HUES64 (cell line): ENCODE data around the gene AFF1.

ENCODE experiments used
- H3K27ac ChIP-seq: 2 replicates; pipeline ENCODE4 v1.7.0; 2013; ENCODE audit warnings: low read depth, low read length, inconsistent platforms
- H3K27me3 ChIP-seq: 2 replicates; pipeline ENCODE4 v1.6.1; 2013; ENCODE audit warnings: mild to moderate bottlenecking, low read length; ENCODE audit not compliant: insufficient read depth
- H3K36me3 ChIP-seq: 2 replicates; pipeline ENCODE4 v1.6.1; 2013; ENCODE audit warnings: mild to moderate bottlenecking, low read length; ENCODE audit not compliant: insufficient read depth
- H3K4me1 ChIP-seq: 2 replicates; pipeline ENCODE4 v1.6.1; 2013; ENCODE audit warnings: mild to moderate bottlenecking, low read length, moderate library complexity; ENCODE audit not compliant: insufficient read depth
- H3K4me3 ChIP-seq: 2 replicates; pipeline ENCODE4 v1.5.1; 2013; ENCODE audit warnings: mild to moderate bottlenecking, low read length, moderate library complexity
- H3K9ac ChIP-seq: 2 replicates; pipeline ENCODE4 v1.6.1; 2013; ENCODE audit warnings: mild to moderate bottlenecking, low read depth, low read length
- H3K9me3 ChIP-seq: 2 replicates; pipeline ENCODE4 v1.6.1; 2013; ENCODE audit warnings: low read depth, low read length; ENCODE audit not compliant: insufficient read depth
- WGBS: fragments of 150-250, 120-280 bp; methylation state at CpG from one replicate; pipeline ENCODE4 v1.1.7; 2013; ENCODE audit warnings: missing lambda C conversion rate; 5-methylcytosine and 5-hydroxymethylcytosine counted together

AFF1 gene

DNA sequence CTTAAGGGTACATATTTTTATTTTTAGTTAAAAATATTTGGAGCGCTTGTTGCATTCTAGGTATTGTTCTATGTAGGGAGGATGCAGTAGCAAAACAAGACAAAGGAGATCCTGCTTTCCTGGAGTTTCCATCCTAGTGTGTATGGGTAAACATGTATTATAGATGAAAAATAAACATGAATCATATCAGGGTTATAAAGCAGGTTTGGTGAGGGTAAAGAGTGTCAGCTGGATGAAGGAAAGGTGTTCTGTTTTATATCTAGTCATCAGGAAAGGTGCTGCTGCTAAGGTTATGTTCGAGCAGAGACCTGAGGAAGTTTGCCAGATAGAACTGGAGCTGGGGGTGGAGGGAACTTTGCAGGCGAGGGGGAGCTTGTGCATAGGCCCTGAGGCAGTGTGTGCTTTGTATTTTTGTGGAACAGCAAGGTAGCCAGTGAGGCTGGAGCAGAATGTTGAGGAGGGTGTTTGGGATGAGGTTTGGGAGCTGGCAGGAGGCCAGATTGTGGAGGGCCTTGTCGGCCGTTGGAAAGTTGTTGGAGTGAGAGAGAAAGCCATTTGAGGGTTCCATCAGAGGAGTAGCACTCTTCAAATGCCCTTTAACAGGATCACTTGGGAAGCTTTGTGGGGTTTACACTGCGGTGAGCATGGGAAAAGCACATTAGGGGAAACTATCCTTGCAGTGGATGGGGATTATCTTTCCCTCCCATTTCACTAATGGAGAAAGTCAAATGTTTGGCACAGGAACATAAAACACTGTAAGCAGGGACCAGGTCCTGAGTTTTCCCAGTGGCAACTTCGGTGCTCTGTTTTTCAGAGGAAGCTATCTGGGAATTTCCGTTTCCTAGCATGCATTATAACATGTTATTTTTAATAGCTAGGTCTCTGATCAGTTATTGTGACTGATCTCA lies 35.9 kb downstream of the AFF1 start:
- no peaks in the 10 kb centered on the region for H3K9me3 ChIP-seq
- WGBS, result 85% methylated on average over 8 of the region's 8 CpGs
- H3K36me3 ChIP-seq, result no peaks in the 10 kb centered on the region; the same call in 1 of the 2 replicates
- peaks cover 64% of the 10 kb centered on the region for H3K4me1 ChIP-seq
- 0 out of 2 replicates have a peak overlapping the region, but pooled peaks have one; percentile 7 for H3K27ac ChIP-seq
- H3K27me3 ChIP-seq, result no peaks in the 10 kb centered on the region
- H3K9ac ChIP-seq, result no peak overlapping the region
- no peak overlapping the region for H3K4me3 ChIP-seq

GRCh38 chr4:86971355-86971683 lies 36.5 kb downstream of the AFF1 start:
- Histone ChIP-seq H3K27ac (no peak overlapping the region), H3K9me3 (no peaks in the 10 kb centered on the region), H3K4me3 (no peak overlapping the region), H3K4me1 (peaks cover 57% of the 10 kb centered on the region), H3K36me3 (no peaks in the 10 kb centered on the region; the same call in 1 of the 2 replicates), H3K9ac (no peak overlapping the region), H3K27me3 (no peaks in the 10 kb centered on the region)

DNA sequence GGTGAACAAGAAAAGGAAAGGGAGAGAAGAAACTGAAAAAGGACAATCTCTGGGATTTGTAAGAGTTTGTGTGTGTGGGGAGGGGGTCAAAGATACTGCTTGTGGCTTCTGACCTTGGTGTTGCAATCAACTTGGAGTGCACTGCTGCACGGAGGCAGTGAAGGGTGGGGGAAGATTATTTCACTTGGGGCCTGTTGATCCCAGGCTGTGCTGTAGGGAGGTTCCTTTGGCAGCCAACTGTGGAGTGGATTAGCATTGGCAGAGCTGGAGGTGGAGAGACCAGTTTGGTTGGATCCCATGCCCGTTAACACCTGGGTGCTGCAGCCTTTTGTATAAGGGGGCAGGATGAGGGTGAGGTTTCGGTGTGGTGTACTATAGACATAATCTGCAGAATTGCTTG lies 38.2 kb downstream of the AFF1 start:
- 71% methylated on average over 3 of the region's 3 CpGs for WGBS
- Histone ChIP-seq H3K9me3 (no peaks in the 10 kb centered on the region), H3K4me1 (peaks cover 45% of the 10 kb centered on the region), H3K27me3 (no peaks in the 10 kb centered on the region), H3K9ac (no peak overlapping the region; the same call in 1 of the 2 replicates), H3K4me3 (no peak overlapping the region), H3K27ac (peak overlapping the region; percentile 33; the same call in 1 of the 2 replicates), H3K36me3 (no peaks in the 10 kb centered on the region; the same call in 1 of the 2 replicates)

DNA sequence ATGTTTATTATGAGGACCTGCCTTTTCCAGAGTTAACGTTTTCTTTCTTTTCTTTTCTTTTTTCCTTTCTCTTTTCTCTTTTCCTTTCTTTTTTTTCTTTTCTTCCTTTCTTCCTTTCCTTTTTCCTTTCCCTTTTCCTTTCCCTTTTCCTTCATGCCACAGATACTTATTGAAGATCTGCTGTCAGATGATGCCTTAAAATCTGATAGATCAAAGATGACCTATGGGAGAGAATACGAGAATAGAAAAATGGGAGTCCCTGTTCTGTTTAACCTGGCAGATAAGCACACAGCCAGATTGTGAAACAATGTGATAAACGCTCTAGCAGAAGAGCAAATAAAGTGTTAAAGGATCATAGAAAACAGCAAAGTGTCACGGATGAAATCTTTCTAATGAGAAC lies 38.9 kb downstream of the AFF1 start:
- H3K27me3 ChIP-seq, result no peaks in the 10 kb centered on the region
- H3K4me3 ChIP-seq, result no peak overlapping the region
- H3K9ac ChIP-seq, result no peak overlapping the region
- peaks cover 39% of the 10 kb centered on the region for H3K4me1 ChIP-seq
- WGBS, result 87% methylated on average over 4 of the region's 4 CpGs
- no peaks in the 10 kb centered on the region for H3K9me3 ChIP-seq
- H3K36me3 ChIP-seq, result no peaks in the 10 kb centered on the region; the same call in 1 of the 2 replicates
- no peak overlapping the region for H3K27ac ChIP-seq

DNA sequence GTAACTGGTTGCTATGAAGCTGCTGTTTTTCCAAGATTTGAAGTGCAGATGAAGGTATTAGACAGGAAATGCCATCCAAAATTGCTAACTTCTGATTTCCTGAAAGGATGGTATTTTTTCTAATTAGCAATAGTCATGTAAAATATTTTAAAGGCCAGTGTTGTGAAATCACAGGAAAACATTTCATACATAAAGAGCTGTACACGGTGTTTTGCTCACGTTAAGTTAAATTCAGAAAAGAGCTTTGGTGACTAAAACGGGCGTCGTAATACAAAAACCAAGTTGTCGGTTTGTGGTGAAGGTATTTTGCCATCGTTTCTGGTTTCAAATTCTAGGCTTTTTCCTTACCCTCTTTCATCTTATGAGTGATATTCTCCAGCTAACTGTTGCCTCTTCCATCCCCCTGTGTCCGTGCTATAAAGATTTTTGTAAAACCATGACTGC lies 39.8 kb downstream of the AFF1 start:
- H3K4me3 ChIP-seq, result no peak overlapping the region
- WGBS, result 80% methylated on average over 8 of the region's 8 CpGs
- H3K9ac ChIP-seq, result no peak overlapping the region
- H3K36me3 ChIP-seq, result no peaks in the 10 kb centered on the region; the same call in 1 of the 2 replicates
- no peaks in the 10 kb centered on the region for H3K27me3 ChIP-seq
- H3K27ac ChIP-seq, result no peak overlapping the region
- H3K4me1 ChIP-seq, result peaks cover 39% of the 10 kb centered on the region
- H3K9me3 ChIP-seq, result no peaks in the 10 kb centered on the region

DNA sequence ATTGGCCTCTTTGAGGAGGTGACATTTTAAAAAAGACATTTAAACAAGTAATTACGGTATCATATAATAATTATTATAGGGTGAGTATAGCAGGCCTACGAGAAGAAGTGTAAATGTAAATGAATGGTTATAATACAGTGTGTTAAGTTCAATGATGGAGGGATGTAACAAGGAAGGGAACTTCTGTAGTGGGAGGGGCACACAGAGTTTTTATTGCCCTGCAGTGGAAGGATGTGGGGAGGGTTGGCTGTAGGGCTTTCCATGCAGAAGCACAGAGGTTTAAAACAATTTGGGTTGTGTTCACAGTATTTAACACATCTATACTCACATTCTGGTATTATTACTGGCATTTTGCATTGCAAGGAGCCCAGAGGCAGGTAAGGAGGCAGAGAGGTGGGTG lies 41.1 kb downstream of the AFF1 start:
- 98% methylated on average over 2 of the region's 2 CpGs for WGBS
- Histone ChIP-seq H3K36me3 (no peaks in the 10 kb centered on the region), H3K4me3 (no peak overlapping the region), H3K9me3 (no peaks in the 10 kb centered on the region), H3K4me1 (peaks cover 32% of the 10 kb centered on the region), H3K9ac (no peak overlapping the region), H3K27me3 (no peaks in the 10 kb centered on the region), H3K27ac (no peak overlapping the region)

GRCh38 chr4:86976801-86977485 lies 42.1 kb downstream of the AFF1 start:
- no peaks in the 10 kb centered on the region for H3K27me3 ChIP-seq
- H3K9ac ChIP-seq, result no peak overlapping the region
- H3K36me3 ChIP-seq, result 0 out of 2 replicates have a peak, but pooled peaks cover 4% of the 10 kb centered on the region
- H3K9me3 ChIP-seq, result no peaks in the 10 kb centered on the region
- H3K27ac ChIP-seq, result no peak overlapping the region
- no peak overlapping the region for H3K4me3 ChIP-seq
- WGBS, result 98% methylated on average over 3 of the region's 4 CpGs
- H3K4me1 ChIP-seq, result peaks cover 28% of the 10 kb centered on the region

- H3K9ac ChIP-seq, result no peak overlapping the region
Observed at GRCh38 chr4:86977621-86978184, 42.9 kb downstream of the AFF1 start.

GRCh38 chr4:86978709-86979108 lies 43.9 kb downstream of the AFF1 start:
- 93% methylated on average over 1 of the region's 2 CpGs for WGBS
- Histone ChIP-seq H3K27me3 (no peaks in the 10 kb centered on the region), H3K9ac (no peak overlapping the region), H3K9me3 (no peaks in the 10 kb centered on the region), H3K4me3 (no peak overlapping the region), H3K36me3 (0 out of 2 replicates have a peak, but pooled peaks cover 4% of the 10 kb centered on the region), H3K27ac (no peak overlapping the region), H3K4me1 (peaks cover 16% of the 10 kb centered on the region)

More at GRCh38 chr4:86977621-86978184, 42.9 kb downstream of the AFF1 start:
- no peaks in the 10 kb centered on the region for H3K27me3 ChIP-seq
- H3K9me3 ChIP-seq, result no peaks in the 10 kb centered on the region
- H3K27ac ChIP-seq, result no peak overlapping the region
- H3K36me3 ChIP-seq, result 0 out of 2 replicates have a peak, but pooled peaks cover 4% of the 10 kb centered on the region
- H3K4me1 ChIP-seq, result peaks cover 26% of the 10 kb centered on the region
- 88% methylated on average over 4 of the region's 5 CpGs for WGBS
- no peak overlapping the region for H3K4me3 ChIP-seq

DNA sequence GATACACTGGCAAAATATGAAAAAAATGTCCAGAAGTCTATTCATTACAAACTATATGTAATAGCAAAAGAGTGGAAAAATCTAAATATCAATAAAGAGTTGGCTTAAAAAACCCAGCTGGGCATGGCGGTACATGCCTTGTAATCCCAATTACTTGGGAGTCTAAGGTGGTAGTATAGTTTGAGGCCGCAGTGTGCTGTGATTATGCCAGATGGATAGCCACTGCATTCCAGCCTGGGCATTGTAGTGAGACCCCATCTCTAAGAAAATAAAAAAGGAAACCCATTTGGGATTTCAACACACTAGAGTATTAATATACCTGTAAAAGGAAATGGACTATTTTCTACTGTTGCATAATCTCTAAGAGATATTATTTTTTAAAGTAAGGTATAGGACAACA lies 45.4 kb downstream of the AFF1 start:
- H3K9me3 ChIP-seq, result no peaks in the 10 kb centered on the region
- H3K4me1 ChIP-seq, result peaks cover 4% of the 10 kb centered on the region
- H3K9ac ChIP-seq, result no peak overlapping the region
- H3K27ac ChIP-seq, result no peak overlapping the region
- H3K4me3 ChIP-seq, result no peak overlapping the region
- H3K27me3 ChIP-seq, result no peaks in the 10 kb centered on the region
- 0 out of 2 replicates have a peak, but pooled peaks cover 4% of the 10 kb centered on the region for H3K36me3 ChIP-seq
- WGBS, result 84% methylated on average over 2 of the region's 2 CpGs

DNA sequence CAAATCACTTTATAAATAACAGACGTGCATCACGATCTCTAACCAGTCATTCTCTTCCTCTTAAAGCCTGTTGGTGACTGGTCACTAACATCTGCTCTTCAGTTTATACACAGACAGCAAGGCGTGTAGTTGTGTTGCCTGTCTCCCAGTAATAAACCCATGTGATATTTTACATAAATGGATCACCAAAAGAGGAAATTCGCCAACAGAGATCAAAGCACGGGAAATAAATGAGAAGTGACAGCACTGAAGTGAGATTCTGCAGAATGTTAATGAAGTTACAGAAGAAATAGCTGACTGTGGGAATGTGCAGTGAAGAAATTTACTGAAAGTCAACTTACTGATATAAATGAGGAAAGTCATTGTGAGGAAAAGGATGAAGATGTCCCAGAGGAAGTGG lies 47.0 kb downstream of the AFF1 start:
- no peak overlapping the region for H3K27ac ChIP-seq
- no peaks in the 10 kb centered on the region for H3K9me3 ChIP-seq
- H3K9ac ChIP-seq, result no peak overlapping the region
- WGBS, result 93% methylated on average over 5 of the region's 5 CpGs
- H3K36me3 ChIP-seq, result 0 out of 2 replicates have a peak, but pooled peaks cover 4% of the 10 kb centered on the region
- no peak overlapping the region for H3K4me3 ChIP-seq
- no peaks in the 10 kb centered on the region for H3K27me3 ChIP-seq
- peaks cover 4% of the 10 kb centered on the region for H3K4me1 ChIP-seq
